Central memory CD8-positive, alpha-beta T cell (primary cell): ENCODE measurements around the gene TRA2A.
"Not testable (repeated sequence)": the region's sequence is repeated elsewhere in the genome, so short reads cannot be mapped to it uniquely, and the experiment has no call there.

Source experiments
- ATAC-seq: fragments of 150-1000 bp; cut with Tn5 transposase; replicated peaks from 2 replicates; pipeline ENCODE4 v1.10.0; 2022; ENCODE audit warnings: mild to moderate bottlenecking, moderate FRiP score, moderate number of reproducible peaks; ENCODE audit not compliant: poor library complexity, severe bottlenecking; ENCODE audit errors: extremely low read depth
- DNase-seq, 2 donors: peaks; one replicate each; pipeline ENCODE4 v3.0.0; 2021; ENCODE audit warnings: low spot score in 2 of 2
- H3K27ac Mint-ChIP-seq: one replicate; pipeline ENCODE4 v1.8.0; 2022; ENCODE audit warnings: low read depth, mild to moderate bottlenecking, moderate library complexity, mixed read lengths
- H3K27me3 Mint-ChIP-seq: one replicate; pipeline ENCODE4 v1.8.0; 2022; ENCODE audit warnings: mixed read lengths
- H3K36me3 Mint-ChIP-seq: one replicate; pipeline ENCODE4 v1.8.0; 2022; ENCODE audit warnings: mild to moderate bottlenecking, moderate library complexity, mixed read lengths; ENCODE audit not compliant: insufficient read depth
- H3K4me1 Mint-ChIP-seq: one replicate; pipeline ENCODE4 v1.8.0; 2022; ENCODE audit warnings: mixed read lengths
- H3K4me3 Mint-ChIP-seq: one replicate; pipeline ENCODE4 v1.8.0; 2022; ENCODE audit warnings: mild to moderate bottlenecking, moderate library complexity, mixed read lengths
- H3K9me3 Mint-ChIP-seq: one replicate; pipeline ENCODE4 v1.8.0; 2022; ENCODE audit warnings: mixed read lengths

The TRA2A gene

DNA sequence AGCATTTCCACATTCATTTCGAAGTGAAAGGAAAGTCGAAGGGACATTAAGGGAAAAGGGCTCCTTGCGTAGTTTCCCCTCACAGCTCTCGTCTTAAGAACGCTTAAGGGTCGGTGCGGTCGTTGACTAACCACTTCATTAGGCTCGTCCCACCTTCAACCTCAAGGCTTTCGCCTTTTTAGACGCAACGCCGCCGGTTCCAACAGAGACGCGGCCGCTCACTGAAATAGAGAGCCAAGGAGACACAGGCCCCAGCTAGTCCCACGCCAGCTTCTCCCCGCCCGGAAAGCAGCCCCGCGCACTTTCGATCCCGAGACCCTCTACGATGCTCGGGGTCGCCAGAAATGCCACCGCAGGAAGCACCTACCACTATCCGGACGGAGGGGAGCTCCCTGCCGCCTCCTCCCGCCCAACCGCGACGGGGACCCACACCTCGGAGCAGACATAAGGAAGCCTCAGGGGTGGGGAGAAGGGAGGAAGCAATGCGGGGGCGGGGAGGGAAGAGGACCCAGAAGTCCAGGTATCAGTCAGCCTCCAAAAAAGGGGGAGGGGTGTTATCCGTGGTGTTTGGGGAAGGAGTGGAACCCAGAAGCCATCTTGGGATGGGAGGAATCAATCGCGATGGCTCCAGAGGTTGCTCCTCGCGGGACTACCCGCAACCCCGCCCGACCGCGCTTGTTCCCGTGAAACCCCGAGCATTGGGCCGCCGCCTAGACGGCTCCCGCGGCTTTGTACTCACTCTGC, 559 bp downstream of the TRA2A start:
- peaks cover 44% of the 10 kb centered on the region for H3K36me3 Mint-ChIP-seq
- H3K4me3 Mint-ChIP-seq, result peak overlapping the region; percentile 98
- H3K27ac Mint-ChIP-seq, result peak overlapping the region; percentile 100
- ATAC-seq (peak; percentile 35), DNase-seq (peak in 1 of 2 donors; percentile 34)
- peaks cover 47% of the 10 kb centered on the region for H3K4me1 Mint-ChIP-seq
- H3K27me3 Mint-ChIP-seq, result no peaks in the 10 kb centered on the region
- H3K9me3 Mint-ChIP-seq, result no peaks in the 10 kb centered on the region

DNA sequence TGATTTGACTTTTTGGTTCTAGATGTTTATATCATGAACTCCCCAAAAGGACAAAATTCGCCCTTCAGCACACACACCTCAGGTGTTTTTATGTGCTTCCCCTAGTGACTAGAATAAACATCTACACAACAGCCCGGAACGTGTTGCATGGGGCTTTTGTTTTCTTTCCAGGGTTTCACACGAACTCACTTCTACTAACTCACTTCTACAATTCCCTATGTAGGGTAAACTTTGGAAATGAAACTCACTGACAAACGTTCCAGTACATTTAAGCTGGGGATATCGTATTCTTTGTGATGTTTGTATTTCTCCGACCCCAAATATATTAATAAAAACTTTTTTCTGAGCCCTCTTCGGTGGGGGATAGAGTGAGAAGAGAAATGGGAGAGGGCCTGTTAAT, 1.4 kb downstream of the TRA2A start:
- Mint-ChIP-seq H3K27me3 (no peaks in the 10 kb centered on the region), H3K36me3 (peaks cover 44% of the 10 kb centered on the region), H3K9me3 (no peaks in the 10 kb centered on the region), H3K27ac (peak overlapping the region; percentile 100), H3K4me1 (peaks cover 54% of the 10 kb centered on the region), H3K4me3 (peak overlapping the region; percentile 98)
- ATAC-seq (peak; percentile 53), DNase-seq (peak in 1 of 2 donors; percentile 30)

DNA sequence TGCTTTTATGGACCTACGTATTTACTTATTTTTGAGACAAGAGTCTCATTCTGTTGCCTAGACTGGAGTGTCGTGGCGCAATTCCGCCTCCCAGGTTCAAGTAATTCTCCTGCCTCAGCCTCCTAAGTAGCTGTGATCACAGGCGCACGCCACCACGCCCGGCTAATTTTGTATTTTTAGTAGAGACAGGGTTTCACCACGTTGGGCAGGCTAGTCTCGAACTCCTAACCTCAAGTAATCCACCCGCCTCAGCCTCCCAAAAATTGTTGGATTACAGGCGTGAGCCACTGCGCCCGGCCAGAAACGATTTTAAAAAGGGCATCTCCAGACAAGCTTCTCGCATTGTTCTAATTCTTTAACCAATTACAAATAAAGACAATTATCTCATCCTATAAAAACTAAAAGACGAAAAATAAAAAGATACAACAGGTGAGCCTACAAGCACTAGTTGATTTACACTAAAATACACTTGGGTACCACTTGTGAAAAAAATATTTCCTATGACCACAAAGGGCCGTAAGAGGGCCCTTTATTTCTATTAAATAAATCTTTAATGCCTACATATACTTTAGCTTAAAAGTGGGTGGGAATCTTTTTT, 2.4 kb downstream of the TRA2A start:
- peak overlapping the region; percentile 100 for H3K27ac Mint-ChIP-seq
- H3K4me3 Mint-ChIP-seq, result peak overlapping the region; percentile 98
- ATAC-seq, result no peak
- no peaks in the 10 kb centered on the region for H3K9me3 Mint-ChIP-seq
- H3K27me3 Mint-ChIP-seq, result no peaks in the 10 kb centered on the region
- peaks cover 64% of the 10 kb centered on the region for H3K4me1 Mint-ChIP-seq
- no peak for DNase-seq
- peaks cover 49% of the 10 kb centered on the region for H3K36me3 Mint-ChIP-seq

DNA sequence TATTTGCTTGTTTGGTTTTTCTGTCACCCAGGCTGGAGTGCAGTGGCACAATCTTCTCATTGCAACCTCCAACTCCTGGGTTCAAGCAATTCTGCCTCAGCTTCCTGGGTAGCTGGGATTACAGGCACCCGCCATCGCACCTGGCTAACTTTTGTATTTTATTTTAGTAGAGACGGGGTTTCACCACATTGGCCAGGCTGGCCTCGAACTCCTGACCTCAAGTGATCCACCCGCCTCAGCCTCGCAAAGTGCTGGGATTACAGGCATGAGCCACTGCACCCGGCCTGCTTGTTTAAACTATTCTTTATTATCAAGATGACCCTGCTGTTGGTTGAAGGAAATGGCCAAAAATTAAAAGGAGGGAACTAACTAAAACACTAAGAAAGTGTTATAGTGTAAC, 6.2 kb downstream of the TRA2A start:
- H3K9me3 Mint-ChIP-seq, DNase-seq, H3K27me3 Mint-ChIP-seq, H3K4me3 Mint-ChIP-seq, ATAC-seq, H3K27ac Mint-ChIP-seq: not testable (repeated sequence)
- Mint-ChIP-seq H3K4me1 (peaks cover 82% of the 10 kb centered on the region), H3K36me3 (peaks cover 52% of the 10 kb centered on the region)

DNA sequence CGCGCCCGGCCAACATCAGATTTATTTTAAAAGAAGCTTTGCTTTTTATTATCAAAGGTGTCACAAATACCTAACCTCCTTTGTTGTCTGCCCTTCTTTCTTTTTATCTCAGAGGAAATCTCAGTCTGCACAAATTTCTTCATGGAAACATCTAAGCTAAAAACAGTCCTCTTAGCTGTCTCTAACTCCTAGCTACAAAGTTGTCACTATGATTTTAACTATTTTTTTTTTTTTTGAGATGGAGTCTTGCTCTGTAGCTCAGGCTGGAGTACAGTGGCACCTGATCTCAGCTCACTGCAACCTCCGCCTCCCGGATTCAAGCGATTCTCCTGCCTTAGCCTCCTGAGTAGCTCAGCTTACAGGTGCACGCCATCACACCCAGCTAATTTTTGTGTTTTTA, 7.3 kb downstream of the TRA2A start:
- no peaks in the 10 kb centered on the region for H3K9me3 Mint-ChIP-seq
- H3K27me3 Mint-ChIP-seq, result no peaks in the 10 kb centered on the region
- no peak for DNase-seq
- H3K4me1 Mint-ChIP-seq, result peaks cover 78% of the 10 kb centered on the region
- peak overlapping the region; percentile 34 for H3K4me3 Mint-ChIP-seq
- H3K36me3 Mint-ChIP-seq, result peaks cover 54% of the 10 kb centered on the region
- ATAC-seq, result peak; percentile 35
- H3K27ac Mint-ChIP-seq, result no peak overlapping the region

DNA sequence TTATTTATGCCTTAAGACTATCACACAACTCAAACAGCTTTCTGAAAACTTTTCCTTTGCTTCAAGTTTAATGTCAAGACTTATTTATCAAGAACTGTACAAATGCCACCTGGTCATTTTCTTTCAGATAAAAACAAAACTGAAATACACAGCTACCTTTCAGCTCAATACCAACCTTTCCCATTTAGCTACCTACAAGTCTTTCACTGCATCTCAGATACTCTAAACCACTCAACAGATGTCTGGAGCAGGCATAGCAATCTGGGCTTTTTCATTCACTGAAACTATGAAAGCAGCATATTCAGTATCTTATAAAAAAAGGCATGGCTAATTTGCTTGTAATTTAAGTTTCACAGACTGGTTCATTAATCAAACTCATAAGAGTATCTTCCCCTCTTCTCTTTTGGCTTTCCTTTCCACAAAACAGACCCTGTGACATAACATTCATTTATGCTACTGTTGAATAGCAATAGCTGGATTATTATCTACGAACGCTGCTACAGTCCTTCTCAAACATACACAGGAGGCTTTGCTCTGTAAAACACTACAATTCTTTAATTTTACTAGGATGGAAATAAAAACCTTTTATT, 8.2 kb downstream of the TRA2A start:
- peaks cover 56% of the 10 kb centered on the region for H3K36me3 Mint-ChIP-seq
- H3K27me3 Mint-ChIP-seq, result no peaks in the 10 kb centered on the region
- ATAC-seq (no peak), DNase-seq (no peak)
- no peaks in the 10 kb centered on the region for H3K9me3 Mint-ChIP-seq
- H3K4me1 Mint-ChIP-seq, result peaks cover 69% of the 10 kb centered on the region
- H3K27ac Mint-ChIP-seq, result no peak overlapping the region
- H3K4me3 Mint-ChIP-seq, result peak overlapping the region; percentile 5

DNA sequence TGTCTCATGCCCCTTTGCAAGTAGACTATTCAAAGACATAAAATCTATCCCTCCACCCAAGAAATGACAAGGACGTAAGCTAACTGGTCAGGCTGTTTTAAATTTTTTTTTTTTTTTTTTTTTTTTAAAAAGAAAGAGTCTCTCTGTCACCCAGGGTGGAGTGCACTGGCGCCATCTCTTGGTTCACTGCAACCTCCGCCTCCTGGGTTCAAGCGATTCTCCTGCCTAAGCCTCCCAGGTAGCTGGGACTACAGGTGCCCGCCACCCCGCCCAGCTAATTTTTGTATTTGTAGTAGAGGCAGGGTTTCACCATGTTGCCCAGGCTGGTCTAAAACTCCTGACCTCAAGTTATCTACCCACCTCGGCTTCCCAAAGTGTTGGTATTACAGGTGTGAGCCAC, 11.2 kb downstream of the TRA2A start:
- H3K4me1 Mint-ChIP-seq, result peaks cover 50% of the 10 kb centered on the region
- H3K9me3 Mint-ChIP-seq, result no peaks in the 10 kb centered on the region

DNA sequence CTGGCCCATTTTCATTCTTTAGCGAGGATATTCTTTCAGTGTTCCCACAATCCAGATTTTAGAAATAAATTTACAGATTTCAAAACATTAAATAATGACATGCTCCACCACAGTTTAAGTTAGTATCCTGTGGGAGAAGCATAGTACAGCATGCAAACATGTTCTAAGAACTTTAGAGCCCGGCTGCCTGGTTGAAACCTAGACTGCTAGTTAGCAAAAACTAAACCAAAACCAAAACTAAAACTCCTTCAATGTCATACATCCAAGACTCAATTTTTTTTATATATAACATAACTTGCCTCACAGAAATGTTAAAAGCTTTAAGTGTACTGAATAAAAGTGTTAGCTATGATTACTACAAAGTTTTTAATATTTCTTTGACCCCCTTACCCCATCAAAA, 17.0 kb downstream of the TRA2A start:
- Mint-ChIP-seq H3K27ac (peak overlapping the region; percentile 82), H3K9me3 (no peaks in the 10 kb centered on the region), H3K4me3 (no peak overlapping the region), H3K36me3 (peaks cover 91% of the 10 kb centered on the region), H3K4me1 (peaks cover 17% of the 10 kb centered on the region), H3K27me3 (no peaks in the 10 kb centered on the region)
- ATAC-seq (no peak), DNase-seq (no peak)

More for the DNA sequence above, 11.2 kb downstream of the TRA2A start:
- H3K27me3 Mint-ChIP-seq, result no peaks in the 10 kb centered on the region
- ATAC-seq (no peak), DNase-seq (no peak)
- peaks cover 76% of the 10 kb centered on the region for H3K36me3 Mint-ChIP-seq
- H3K27ac Mint-ChIP-seq, result peak overlapping the region; percentile 57
- H3K4me3 Mint-ChIP-seq, result no peak overlapping the region

DNA sequence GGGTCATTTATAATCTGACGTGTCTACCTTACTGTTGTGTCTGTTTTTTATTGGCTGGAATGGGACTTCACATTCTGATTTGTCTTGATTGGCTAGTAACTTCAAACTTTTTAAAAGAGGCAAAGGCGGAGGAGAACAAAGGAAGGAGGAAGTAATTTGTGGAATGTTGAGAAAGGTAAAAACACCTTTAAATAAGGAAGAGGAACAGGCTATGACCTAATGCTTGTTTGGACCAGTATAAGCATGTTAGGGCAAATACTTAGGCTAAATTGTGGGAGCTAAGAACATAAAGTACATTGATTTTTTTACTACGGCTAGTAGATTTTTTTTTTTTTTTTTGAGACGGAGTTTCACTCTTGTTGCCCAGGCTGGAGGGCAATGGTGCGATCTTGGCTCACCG, 18.0 kb downstream of the TRA2A start:
- Mint-ChIP-seq H3K4me1 (peaks cover 23% of the 10 kb centered on the region), H3K36me3 (peaks cover 91% of the 10 kb centered on the region)
- ATAC-seq, H3K27me3 Mint-ChIP-seq, H3K4me3 Mint-ChIP-seq, H3K27ac Mint-ChIP-seq, DNase-seq, H3K9me3 Mint-ChIP-seq: not testable (repeated sequence)

DNA sequence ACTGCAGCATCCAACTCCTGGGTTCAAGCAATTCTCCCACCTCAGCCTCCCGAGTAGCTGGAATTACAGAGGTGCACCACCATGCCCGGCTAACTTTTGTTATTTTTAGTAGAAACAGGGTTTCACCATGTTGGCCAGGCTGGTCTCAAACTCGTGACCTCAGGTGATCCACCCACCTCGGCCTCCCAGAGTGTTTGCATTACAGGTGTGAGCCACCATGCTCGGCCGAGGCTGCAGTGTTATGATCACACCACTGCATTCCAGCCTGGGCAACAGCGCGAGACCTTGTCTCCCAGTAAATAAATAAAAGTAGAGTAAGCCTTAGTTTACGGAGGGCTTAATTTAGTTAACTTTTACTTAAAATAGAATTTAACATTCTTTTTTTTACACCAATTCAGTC, 37.8 kb downstream of the TRA2A start:
- Mint-ChIP-seq H3K27me3 (no peaks in the 10 kb centered on the region), H3K9me3 (no peaks in the 10 kb centered on the region), H3K36me3 (peaks cover 7% of the 10 kb centered on the region), H3K4me1 (no peaks in the 10 kb centered on the region), H3K27ac (no peak overlapping the region), H3K4me3 (no peak overlapping the region)
- no peak for ATAC-seq
- no peak for DNase-seq

DNA sequence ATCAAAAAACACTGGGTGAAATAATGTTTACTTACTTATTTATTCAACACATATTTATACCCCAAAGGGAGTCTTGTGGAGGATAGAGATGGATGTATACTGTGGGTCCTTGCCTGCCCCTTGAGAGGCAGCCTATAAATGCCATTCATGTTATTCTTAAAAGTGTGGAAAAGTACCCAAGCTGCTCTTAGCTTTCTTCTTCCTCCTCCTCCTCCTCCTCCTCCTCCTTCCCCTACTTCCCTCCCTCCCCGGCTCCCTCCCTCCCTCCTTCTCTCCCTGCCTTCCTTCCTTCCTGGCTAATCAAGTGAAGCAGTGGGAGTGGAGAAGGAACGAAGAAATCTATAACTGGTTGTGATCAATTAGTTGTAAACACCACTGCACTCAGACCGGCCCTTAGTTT, 40.3 kb downstream of the TRA2A start:
- Mint-ChIP-seq H3K27me3 (no peaks in the 10 kb centered on the region), H3K4me1 (no peaks in the 10 kb centered on the region), H3K4me3 (peak overlapping the region; percentile 74), H3K9me3 (no peaks in the 10 kb centered on the region), H3K27ac (no peak overlapping the region), H3K36me3 (peaks cover 8% of the 10 kb centered on the region)
- DNase-seq (no peak), ATAC-seq (no peak)

DNA sequence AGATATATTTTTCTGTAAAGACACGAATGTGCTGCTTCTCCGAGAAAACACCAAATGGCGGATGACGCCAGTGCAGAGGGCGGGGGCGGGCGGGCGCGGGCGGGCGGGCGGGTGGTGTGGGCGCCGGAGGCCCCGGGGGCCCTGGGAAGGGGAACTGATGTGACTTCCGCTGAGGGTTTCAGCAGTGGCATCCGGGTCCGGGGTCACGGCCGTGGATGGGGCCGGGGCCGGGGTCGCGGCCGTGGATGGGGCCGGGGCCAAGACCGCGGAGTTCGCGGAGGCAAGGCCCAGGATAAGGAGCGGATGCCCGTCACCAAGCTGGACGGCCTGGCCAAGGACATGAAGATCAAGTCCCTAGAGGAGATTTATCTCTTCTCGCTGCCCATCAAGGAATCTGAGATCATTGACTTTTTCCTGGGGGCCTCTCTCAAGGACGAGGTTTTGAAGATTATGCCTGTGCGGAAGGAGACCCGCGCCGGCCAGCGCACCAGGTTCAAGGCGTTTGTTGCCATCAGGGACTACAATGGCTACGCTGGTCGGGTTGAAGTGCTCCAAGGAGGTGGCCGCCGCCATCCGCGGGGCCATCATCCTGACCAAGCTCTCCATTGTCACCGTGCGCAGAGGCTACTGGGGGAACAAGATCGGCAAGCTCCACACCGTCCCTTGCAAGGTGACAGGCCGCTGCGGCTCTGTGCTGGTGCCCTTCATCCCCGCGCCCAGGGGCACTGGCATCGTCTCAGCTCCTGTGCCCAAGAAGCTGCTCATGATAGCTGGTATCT, 41.2 kb downstream of the TRA2A start:
- Mint-ChIP-seq H3K36me3 (peaks cover 8% of the 10 kb centered on the region), H3K9me3 (no peaks in the 10 kb centered on the region)
- peak in 1 of 2 donors; percentile 46 for DNase-seq

More for the DNA sequence above, 41.2 kb downstream of the TRA2A start:
- Mint-ChIP-seq H3K27me3 (no peaks in the 10 kb centered on the region), H3K4me1 (no peaks in the 10 kb centered on the region), H3K27ac (peak overlapping the region; percentile 55), H3K4me3 (peak overlapping the region; percentile 74)
- ATAC-seq, result peak; percentile 92
